Stimulated activated CD4-positive, alpha-beta T cell treated with anti-CD3 and anti-CD28 coated beads, Interleukin-4, amount 100 ng/mL, for 1 hour (primary cell): Measurements from ENCODE around the gene TAF6L.
A peak's percentile ranks its signal among the peaks of the same experiment; 100 is the strongest.
"Not testable (repeated sequence)": the region's sequence is repeated elsewhere in the genome, so short reads cannot be mapped to it uniquely, and the experiment has no call there.

Source experiments
- DNase-seq: peaks from one replicate; pipeline ENCODE4 v3.0.0-alpha.2; 2020

Gene TAF6L

GRCh38 chr11:62757846-62758788 is 13.1 kb upstream of the TAF6L start:
- no peak for DNase-seq

GRCh38 chr11:62760867-62761227 is 10.3 kb upstream of the TAF6L start:
- not testable (repeated sequence) for DNase-seq

- DNase-seq, result no peak
These were observed 435 bp upstream of the TAF6L start for GRCh38 chr11:62770778-62771143.

- no peak for DNase-seq
These were observed 3.2 kb downstream of the TAF6L start for GRCh38 chr11:62774407-62774806.

GRCh38 chr11:62775646-62776045 is 4.5 kb downstream of the TAF6L start:
- DNase-seq, result no peak

GRCh38 chr11:62777389-62777788 is 6.2 kb downstream of the TAF6L start:
- DNase-seq, result no peak

GRCh38 chr11:62778441-62778840 is 7.2 kb downstream of the TAF6L start:
- DNase-seq, result no peak

- no peak for DNase-seq
These were observed 11.6 kb downstream of the TAF6L start for GRCh38 chr11:62782753-62783152.

- DNase-seq, result peak; percentile 82
These were observed 15.3 kb downstream of the TAF6L start for GRCh38 chr11:62786318-62787004.

- DNase-seq, result peak; percentile 97
These were observed 16.0 kb downstream of the TAF6L start, which contains the start of gene TMEM179B for GRCh38 chr11:62787005-62787759. TSS of gene TMEM179B (plus strand) at chr11:62787402. CDS start at chr11:62787432, 30 bp downstream.

- no peak for DNase-seq
These were observed 17.8 kb downstream of the TAF6L start for GRCh38 chr11:62788991-62789390.

- no peak for DNase-seq
These were observed 18.4 kb downstream of the TAF6L start for GRCh38 chr11:62789576-62789975.

- DNase-seq, result peak; percentile 93
These were observed 20.5 kb downstream of the TAF6L start, which contains the start of gene TMEM223 for GRCh38 chr11:62791501-62792201. TSS of gene TMEM223 (minus strand) at chr11:62792006. CDS start at chr11:62791994, 12 bp downstream.

GRCh38 chr11:62792202-62792575 is 21.0 kb downstream of the TAF6L start:
- no peak for DNase-seq

GRCh38 chr11:62794201-62794775 is 23.1 kb downstream of the TAF6L start:
- DNase-seq, result no peak

GRCh38 chr11:62796281-62796680 is 25.1 kb downstream of the TAF6L start:
- DNase-seq, result no peak

GRCh38 chr11:62799486-62799885 is 28.3 kb downstream of the TAF6L start:
- DNase-seq, result no peak

- no peak for DNase-seq
These were observed 29.9 kb downstream of the TAF6L start for GRCh38 chr11:62801071-62801470.

GRCh38 chr11:62804310-62805075 is 33.3 kb downstream of the TAF6L start:
- DNase-seq, result no peak

- DNase-seq, result peak; percentile 96
These were observed 34.1 kb downstream of the TAF6L start, which contains the start of gene NXF1 for GRCh38 chr11:62805076-62805892. TSS of gene NXF1 (minus strand) at chr11:62805440. CDS start at chr11:62805356, 84 bp downstream.
